ENCODE data around the gene SAXO1.

- TF ChIP-seq CTCF (IDR thresholded peaks at IDR 0.05 in 8 of 11, conservative IDR thresholded peaks at IDR 0.05 in 3 of 11) (no peak), POLR2A (IDR thresholded peaks at IDR 0.05) (no peak)
Measured at GRCh38 chr9:19023078-19023477, 9.9 kb downstream of the SAXO1 start.
